Measurements from ENCODE around the gene RALB.
"Not testable (repeated sequence)": the region's sequence is repeated elsewhere in the genome, so short reads cannot be mapped to it uniquely, and the experiment has no call there.

The RALB gene

DNA sequence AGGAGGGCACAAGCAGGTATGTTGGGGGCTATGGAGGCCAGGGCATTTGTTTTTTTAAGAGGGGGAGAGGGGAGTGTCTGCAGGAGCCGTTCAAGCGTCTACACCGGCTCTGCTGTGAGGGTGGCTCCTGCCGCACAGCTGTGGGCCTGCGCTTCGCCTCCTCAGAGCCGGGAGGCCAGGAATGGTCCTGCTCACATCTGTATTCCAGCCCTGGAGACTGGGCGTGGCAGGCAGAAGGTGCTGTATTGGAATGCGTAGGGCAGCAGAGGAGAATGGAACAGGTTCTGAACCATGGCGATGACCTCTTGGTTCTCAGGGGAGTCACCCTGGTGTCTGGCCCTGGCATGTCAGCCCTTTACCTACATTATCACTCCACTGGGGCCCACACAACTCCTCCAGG, 66.5 kb downstream of the RALB start:
- no peak for DNase-seq

DNA sequence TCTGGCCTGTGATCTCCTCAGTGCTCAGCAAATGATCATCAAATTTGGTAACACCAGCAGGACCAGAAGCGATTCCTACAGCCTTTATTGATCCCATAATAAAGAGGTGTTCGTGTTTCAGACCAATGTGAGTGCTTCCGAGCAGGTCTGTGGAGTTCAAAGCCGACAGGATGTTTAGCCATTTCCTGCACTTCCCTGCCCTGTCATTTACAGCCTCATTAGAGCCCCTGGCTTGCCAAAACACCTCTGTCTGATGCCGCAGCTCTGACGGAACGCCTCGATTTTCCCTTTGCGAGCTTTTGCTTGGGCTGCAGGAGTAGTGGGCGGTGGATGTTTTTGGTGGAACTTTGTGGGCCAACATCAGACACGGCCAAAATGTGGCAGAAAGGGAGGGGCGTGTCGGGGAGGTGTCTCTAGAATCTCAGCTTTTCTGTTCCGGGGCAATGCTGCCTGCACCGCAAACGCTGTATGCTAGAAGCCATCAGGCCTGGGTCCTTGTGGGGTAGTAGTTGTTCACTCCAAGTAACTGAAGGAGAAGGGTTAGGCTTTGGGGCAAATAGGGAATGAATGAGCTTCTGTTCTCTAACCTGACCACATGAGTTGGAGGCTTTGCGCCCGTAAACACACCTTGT, 67.2 kb downstream of the RALB start:
- no peak for DNase-seq

DNA sequence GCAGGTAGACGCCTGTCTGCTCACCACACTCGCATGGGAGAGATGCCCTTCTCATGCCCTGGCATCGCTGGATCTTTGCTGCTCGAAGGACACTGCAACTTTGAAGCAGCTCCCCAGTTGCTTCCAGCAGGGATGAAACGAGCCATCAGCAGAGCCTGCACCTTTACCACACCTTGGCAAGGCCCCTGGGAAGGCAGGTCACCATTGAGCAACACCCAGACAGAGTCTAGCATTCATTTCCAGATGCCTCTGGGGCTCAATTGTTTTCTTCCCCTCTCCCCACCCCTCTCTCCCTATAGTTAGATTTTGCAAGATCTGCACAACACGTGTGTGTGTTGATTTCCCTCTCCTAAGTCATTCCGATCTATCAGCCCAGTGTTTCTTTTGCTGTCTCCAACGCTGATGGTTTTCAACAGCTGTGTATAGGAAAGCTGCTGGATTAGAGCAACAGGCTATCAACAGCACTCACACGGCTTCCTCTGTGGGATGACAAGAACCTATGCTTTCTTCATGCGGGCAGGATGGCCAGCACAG, 67.7 kb downstream of the RALB start:
- peak; percentile 18 for DNase-seq

DNA sequence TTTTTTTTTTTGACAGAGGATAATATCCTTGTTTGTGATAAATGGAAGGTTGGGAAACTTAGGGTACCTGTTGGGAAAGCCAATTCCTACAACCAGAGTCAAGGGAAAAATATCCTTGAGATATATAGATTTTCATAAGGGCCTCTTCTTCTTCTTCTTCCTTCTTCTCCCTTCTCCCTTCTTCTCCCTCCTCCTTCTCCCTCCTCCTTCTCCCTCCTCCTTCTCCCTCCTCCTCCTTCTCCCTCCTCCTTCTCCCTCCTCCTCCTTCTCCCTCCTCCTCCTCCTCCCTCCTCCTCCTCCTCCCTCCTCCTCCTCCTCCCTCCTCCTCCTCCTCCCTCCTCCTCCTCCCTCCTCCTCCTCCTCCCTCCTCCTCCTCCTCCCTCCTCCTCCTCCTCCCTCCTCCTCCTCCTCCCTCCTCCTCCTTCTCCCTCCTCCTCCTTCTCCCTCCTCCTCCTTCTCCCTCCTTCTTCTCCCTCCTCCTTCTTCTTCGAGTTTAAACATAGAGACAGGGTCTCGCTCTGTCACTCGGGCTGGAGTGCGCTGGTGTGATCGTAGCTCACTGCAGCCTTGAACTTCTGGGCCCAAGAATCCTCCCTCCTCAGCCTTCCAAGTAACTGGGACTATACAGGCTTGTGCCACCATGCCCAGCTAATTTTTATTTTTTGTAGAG, 68.4 kb downstream of the RALB start:
- DNase-seq = not testable (repeated sequence)

DNA sequence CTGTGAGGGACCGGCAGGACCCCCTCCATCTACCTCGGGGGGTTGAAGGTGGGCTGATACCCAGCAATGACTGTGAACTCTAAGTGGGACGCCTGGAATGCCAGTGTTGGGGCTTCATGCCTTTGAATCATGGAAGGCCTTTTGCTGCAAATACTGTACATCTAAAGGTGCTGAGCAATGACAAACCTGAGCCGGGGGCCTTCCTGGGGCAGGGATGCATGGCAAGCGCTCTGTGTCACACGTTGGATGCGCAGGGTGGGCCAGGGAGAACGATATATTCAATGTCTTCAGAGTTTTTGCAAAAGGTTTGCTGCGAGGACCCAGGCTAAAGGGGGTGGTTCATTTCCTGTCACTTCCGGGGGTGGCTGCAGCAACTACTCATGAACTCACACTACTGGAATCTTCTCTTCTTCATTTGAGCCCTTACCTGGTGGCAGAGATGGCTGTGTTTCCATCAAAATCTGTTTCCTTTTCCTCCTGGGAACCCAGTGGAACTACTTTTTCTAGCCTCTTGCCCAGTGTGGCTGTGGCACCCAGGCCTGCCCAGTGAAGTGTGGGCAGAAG, 69.2 kb downstream of the RALB start:
- no peak for DNase-seq

DNA sequence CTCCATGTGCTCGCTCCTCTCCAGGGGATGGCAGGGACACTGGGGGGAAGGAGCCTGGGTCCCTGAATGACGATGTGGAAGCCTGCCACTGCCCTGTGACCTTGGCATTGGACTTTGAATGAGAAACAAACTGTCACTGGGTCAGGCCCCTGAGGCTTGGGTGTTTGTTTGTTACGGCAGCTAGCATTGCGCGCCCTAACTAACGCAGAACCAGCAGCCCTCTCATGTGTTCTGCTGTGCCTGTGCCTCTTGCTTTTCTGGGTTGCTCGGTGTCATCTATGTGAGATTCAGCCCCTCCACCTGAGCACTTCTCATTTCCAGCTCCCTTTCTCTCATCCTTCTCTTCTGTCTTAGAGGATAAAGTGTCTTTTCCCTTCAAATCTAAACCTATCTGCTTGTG, 69.7 kb downstream of the RALB start:
- DNase-seq = no peak

DNA sequence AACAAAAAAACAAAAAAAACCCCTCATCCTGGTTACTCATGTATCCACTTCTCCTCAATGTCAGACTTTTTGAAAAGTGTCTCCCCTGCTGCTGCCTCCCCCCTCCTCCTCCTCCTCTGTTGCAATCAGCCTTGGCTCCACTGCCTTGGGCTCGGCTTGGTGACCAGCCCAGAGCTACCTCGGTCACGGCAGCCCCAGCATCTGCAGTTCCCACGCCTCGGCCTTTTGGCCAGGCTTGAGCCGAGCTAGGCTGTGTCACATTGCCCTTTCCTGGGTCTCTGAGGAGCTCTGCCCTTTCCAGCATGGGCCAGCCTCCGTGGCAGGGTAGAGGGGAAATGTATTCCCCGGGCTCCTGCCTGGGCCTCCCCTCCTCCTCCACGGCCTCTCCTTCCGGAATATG, 70.6 kb downstream of the RALB start:
- DNase-seq = no peak

DNA sequence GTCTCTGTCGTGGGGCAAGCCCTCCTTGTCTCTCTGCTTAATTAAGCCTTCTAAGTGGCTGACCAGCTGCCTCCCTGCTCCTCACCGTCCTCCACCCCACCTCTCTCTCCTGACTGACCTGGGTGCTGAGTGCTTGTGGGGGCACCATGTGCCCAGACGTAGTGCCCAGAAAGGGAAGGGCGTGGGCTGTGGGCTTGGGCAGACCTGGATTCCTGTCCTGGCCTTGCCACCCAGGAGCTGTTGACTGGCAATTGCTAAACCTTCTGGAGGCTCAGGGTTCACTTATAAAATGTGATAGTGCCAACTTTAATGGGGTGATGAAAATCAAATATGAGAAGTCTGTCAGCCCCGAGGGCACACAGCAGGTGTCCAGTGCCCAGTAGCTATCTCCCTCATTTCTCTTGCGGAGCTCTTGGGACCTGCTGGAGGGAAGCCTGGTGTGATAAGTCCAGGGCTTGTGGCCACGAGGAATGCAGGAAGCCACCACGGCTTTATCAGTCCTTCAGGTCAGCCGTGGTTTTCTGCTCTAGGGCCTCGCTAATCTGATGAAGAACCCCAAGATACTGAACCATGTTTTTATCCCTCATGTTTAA, 71.3 kb downstream of the RALB start:
- DNase-seq = no peak

DNA sequence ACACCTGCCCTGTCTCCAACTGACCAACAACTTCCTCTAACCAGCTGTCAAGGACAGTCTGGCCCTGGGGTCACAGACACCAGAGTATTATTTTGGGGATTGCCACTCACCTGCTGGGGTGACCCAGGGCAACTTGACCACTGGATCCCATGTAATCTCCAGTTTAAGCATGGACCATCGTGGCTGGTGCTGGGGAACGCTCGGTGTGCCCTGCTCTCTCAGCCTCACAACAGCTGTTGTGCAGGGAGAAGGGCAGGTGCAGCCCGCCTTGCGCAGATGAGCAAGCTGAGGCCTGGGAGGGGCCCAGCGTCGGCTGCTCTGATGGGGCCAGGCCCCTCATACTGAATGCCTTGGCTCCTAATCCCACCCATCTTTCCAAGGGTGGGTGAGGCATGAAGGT, 72.3 kb downstream of the RALB start:
- no peak for DNase-seq

DNA sequence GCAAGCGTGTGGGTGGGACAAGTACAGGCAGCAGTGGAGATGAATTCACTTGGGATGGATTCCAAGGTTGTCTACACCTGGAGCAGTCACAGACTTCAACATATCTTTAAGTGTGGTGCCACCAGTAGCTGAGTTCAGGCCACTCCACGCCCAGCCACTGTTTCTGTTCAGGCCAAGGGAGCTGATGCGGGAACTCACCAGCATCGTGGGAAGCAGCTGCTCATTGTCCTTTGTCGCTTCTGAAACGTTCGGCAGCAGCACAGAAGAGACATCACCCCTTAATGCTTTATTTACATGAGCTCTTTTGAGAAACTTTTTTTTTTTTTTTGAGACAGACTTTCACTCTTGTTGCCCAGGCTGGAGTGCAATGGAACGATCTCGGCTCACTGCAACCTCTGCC, 73.4 kb downstream of the RALB start:
- no peak for DNase-seq

DNA sequence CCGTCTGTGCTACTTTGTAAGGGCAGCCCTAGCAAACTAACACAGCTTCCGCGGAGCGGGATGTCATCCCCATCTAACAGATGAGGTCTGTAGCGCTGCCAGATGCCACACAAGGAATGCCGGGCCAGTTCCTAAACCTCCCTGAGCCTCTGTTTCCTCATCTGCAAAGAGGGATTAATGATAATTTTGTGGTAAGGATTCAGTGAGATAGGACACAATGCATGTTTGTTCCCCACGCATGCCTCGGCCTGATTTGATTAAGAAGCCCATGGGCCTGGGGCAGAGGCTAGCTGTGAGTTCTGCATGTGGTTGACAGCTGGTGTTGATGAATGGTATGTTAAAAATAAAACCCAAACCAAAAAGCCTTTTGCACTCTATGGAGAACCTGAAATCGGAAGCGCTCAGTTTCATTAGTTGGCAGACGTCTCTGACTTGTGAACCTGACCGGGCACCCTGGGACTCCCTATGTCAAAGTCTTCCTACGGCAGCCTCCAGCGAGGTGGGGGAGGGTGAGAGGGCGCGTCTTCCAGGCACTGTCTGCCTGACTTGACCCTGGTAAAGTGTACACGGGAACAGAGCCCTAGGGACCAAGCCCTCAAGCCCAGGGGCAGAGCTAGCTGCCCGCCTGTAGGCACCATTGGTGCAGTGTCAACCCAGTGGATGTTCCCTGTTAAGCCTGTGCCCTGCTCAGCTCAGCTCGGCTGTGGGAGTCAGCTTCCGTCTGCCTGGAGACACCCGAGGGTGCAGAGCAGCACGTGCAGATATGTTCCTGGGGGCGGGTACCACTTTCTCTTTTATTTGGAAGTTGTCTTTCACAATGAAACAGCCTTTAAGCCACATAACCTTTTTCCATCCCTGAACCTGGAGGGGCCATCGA, 78.5 kb downstream of the RALB start:
- no peak for DNase-seq

DNA sequence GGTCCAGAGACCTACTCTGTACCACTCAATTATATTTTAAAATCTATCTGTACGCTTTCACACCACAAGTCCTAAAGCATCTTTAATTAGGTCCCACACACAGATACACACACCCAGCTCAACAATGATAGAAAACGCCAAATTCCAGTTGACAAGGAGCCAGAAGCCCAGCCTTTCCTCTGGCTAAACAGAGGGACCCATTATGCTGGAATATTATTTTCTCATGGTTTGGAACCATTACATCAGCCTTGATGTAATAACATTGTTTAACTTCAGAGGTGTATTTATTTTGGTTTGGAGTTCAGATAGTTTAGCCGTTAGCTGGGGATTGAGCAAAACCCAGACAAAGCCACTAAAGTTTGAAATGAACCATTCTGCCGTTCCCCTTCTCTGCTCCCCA, 79.3 kb downstream of the RALB start:
- DNase-seq = no peak

DNA sequence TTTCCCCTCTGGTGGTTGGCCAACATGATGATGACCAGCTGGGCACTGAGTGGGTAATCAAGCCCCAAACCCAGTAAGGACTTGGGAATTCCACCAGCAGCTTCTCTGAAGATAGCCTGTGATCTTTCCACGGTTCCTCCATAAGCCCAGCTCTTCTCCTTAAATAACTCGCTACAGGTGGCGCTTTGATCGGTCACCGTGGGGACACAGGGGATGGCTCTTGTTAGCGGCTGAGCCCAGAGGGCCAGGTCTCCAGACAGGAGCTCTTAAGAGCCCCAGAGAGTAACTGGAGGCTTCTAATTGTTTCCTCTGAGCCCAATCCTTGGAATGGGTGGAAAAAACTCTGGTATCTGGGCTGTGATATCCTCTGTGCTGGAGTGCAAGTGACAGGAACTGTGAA, 79.7 kb downstream of the RALB start:
- no peak for DNase-seq

DNA sequence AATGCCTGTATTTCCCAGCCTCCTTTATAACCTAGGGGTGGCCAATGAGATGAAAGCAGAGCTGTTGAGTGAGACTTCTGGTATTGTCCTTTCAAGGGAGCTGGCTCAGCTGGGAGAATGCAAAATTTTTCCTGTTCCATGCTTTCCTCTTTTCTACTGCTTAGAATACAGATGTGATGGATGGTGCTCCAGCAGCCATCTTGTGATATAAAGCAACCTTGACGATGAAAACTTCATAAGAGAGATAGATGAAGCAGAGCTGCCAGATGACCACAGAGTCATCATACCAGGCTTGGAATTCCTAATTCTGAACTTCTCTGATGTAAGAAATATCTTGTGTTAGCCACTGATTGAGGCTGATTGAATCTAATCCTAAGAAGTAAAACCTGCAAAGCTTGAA, 81.4 kb downstream of the RALB start:
- no peak for DNase-seq

DNA sequence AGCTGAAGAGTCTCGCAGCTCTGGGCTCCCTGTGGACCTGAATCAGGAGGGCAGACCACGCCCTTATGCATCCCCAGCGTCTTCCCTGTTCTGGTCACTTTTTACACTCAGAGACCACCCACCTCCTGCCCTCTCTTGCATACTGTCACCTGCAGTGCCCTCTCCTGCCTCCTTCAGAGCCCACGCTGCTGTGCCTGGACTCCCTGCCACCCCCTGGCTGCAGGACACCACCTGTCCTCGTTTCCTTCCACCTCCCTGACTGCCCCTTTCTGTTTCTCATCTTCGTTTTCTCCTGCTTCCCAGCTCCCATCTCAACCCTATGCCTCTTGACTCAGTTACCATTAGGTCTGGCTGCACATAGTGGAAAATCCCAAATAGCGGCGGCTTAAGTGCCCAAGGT, 84.1 kb downstream of the RALB start:
- DNase-seq = no peak

DNA sequence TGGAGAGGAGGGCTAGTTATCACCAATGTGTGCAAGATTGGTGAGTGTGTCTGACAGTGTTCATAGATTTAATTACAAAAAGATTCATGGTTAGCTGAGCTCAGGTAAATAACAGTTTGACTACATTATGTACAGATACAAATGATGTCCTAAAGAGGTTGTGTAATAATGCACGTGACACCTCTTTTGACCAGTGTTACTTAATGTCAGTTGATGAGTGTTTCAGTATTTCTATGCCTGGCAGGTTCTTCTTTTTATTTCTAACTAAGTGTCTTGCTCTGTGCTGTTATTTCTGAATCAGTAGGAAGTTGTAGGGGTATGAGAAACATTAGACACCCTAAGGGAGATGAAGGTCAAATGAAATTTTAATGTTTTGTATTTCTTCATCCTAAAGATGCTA, 85.4 kb downstream of the RALB start:
- DNase-seq = no peak

DNA sequence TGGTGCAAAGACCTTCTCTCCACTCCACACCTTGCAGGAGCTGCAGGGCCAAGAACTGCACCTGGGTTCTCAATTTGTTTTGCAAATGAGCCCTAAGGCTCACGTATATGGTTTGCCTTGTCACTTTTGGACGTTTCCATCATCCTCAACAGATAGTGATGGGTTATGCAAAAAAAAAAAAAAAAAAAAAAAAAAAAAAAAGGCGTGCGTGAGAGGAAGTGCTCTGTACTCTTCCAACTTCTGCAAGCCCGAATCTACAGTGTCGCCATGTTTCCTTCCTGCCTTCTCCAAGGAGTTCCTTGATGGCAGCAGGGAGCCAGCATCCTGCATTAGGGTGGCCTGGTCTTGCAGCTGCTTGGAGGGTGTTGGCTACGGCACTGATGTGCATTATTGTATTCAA, 89.3 kb downstream of the RALB start:
- DNase-seq = no peak

DNA sequence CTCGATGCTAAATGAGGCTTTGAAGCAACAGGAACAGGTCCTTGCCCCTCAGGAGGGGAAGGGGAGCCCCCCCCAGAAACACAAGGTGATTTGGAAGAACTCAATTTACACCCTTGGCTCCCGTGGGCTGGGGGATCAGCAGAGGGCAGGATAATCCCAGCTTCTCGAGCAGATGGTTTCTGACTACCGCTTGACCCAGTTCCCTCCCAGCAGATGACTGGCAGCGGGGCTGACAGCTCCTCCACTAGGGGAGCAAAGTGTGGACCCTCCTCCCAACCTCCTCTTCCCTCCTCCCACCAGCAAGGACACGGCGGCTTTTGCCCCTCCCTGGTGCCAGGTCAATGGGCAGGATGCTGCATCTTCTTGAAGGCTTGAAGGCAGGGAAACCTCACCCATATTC, 89.8 kb downstream of the RALB start:
- DNase-seq = no peak

DNA sequence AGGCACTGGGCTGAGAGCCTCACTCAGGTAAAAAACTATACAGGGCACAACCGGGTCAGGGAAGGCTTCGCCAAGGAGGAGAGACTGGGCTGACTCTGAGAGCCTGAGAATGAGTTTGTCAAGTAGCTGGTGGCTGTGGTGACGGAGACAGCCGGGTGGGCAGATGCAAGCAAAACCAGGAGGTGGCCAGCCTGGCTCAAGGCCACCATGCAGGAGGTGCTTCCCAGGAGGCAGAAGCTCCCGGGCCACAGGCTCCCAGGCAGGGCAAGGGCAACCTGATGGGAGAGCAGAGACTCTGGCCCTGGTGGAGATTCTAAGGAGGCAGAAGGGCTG, 90.4 kb downstream of the RALB start:
- no peak for DNase-seq

DNA sequence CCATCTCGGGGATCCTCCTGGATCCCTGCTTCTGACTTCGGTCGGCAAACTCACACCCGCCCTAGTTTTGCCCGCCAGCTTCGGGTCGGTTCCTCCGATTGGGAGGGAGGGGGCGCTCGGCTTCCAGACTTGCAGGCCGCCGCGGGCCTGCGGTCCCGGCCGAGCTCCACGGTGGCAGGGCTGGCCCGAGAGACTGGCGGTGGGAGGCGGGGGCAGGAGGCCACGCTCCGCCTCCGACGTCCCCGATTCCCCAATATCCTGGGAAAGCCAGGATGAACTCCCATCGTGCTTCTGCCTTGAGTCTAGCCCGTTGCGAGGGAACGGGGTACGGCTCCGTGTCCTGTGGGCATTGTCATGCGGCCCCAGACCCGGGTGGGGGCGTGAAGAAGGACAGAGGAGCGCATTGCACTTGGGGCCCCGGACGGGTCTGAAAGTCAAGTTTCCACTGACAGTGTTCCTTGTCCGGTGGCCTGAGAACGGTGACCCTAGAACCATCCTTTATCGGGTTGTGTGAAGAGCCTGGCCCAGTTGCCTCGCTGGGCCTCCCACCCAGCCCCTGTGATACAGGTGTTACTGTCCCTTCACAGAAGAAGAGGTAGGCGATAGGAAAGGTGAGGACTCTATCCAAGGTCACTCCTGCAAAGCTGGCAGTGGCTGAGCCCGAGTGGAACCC, 90.9 kb downstream of the RALB start:
- peak; percentile 95 for DNase-seq

All from DMS53 (cell line).